Rectal smooth muscle tissue (tissue), 1 donor: ENCODE measurements around the gene HBEGF.

ENCODE experiments used
- H3K27ac ChIP-seq: one replicate; pipeline ENCODE4 v1.7.0; 2013; ENCODE audit warnings: low read depth, low read length, inconsistent platforms
- H3K27me3 ChIP-seq: one replicate; pipeline ENCODE4 v1.7.0; 2013; ENCODE audit warnings: low read length; ENCODE audit not compliant: control insufficient read depth, insufficient read depth
- H3K36me3 ChIP-seq: one replicate; pipeline ENCODE4 v1.7.0; 2013; ENCODE audit warnings: low read length; ENCODE audit not compliant: control insufficient read depth, insufficient read depth
- H3K4me1 ChIP-seq: one replicate; pipeline ENCODE4 v1.7.0; 2013; ENCODE audit warnings: low read length; ENCODE audit not compliant: control insufficient read depth, insufficient read depth
- H3K4me3 ChIP-seq: one replicate; pipeline ENCODE4 v1.7.0; 2013; ENCODE audit warnings: low read length
- H3K9ac ChIP-seq: one replicate; pipeline ENCODE4 v1.7.0; 2013; ENCODE audit warnings: low read length

The HBEGF gene

GRCh38 chr5:140366589-140367255, 20.3 kb upstream of the HBEGF start:
- H3K27me3 ChIP-seq = no peaks in the 10 kb centered on the region
- no peak overlapping the region for H3K4me3 ChIP-seq
- no peaks in the 10 kb centered on the region for H3K4me1 ChIP-seq
- H3K36me3 ChIP-seq = no peaks in the 10 kb centered on the region
- no peak overlapping the region for H3K9ac ChIP-seq
- no peak overlapping the region for H3K27ac ChIP-seq

- Histone ChIP-seq H3K9ac (no peak overlapping the region), H3K27me3 (no peaks in the 10 kb centered on the region), H3K4me1 (no peaks in the 10 kb centered on the region), H3K27ac (no peak overlapping the region), H3K4me3 (no peak overlapping the region), H3K36me3 (no peaks in the 10 kb centered on the region)
Measured at GRCh38 chr5:140365941-140366340, 19.5 kb upstream of the HBEGF start.

- Histone ChIP-seq H3K9ac (no peak overlapping the region), H3K27me3 (no peaks in the 10 kb centered on the region), H3K36me3 (no peaks in the 10 kb centered on the region), H3K27ac (no peak overlapping the region), H3K4me1 (no peaks in the 10 kb centered on the region), H3K4me3 (no peak overlapping the region)
Measured at GRCh38 chr5:140365282-140365681, 18.9 kb upstream of the HBEGF start.

GRCh38 chr5:140364472-140364765, 18.0 kb upstream of the HBEGF start:
- no peaks in the 10 kb centered on the region for H3K36me3 ChIP-seq
- H3K9ac ChIP-seq = no peak overlapping the region
- no peaks in the 10 kb centered on the region for H3K4me1 ChIP-seq
- no peak overlapping the region for H3K4me3 ChIP-seq
- H3K27ac ChIP-seq = no peak overlapping the region
- H3K27me3 ChIP-seq = no peaks in the 10 kb centered on the region

- peak overlapping the region; percentile 43 for H3K4me3 ChIP-seq
- H3K27me3 ChIP-seq = no peaks in the 10 kb centered on the region
- no peaks in the 10 kb centered on the region for H3K4me1 ChIP-seq
- no peak overlapping the region for H3K9ac ChIP-seq
- no peaks in the 10 kb centered on the region for H3K36me3 ChIP-seq
- H3K27ac ChIP-seq = no peak overlapping the region
Measured at GRCh38 chr5:140363631-140364471, 17.4 kb upstream of the HBEGF start.

- H3K27me3 ChIP-seq = no peaks in the 10 kb centered on the region
- no peak overlapping the region for H3K9ac ChIP-seq
- H3K36me3 ChIP-seq = no peaks in the 10 kb centered on the region
- no peaks in the 10 kb centered on the region for H3K4me1 ChIP-seq
- no peak overlapping the region for H3K27ac ChIP-seq
- H3K4me3 ChIP-seq = peak overlapping the region; percentile 43
Measured at GRCh38 chr5:140362875-140363630, 16.6 kb upstream of the HBEGF start.

- Histone ChIP-seq H3K4me1 (peaks cover 2% of the 10 kb centered on the region), H3K27me3 (no peaks in the 10 kb centered on the region), H3K9ac (no peak overlapping the region), H3K4me3 (no peak overlapping the region), H3K36me3 (no peaks in the 10 kb centered on the region), H3K27ac (no peak overlapping the region)
Measured at GRCh38 chr5:140362311-140362710, 15.9 kb upstream of the HBEGF start.

GRCh38 chr5:140361901-140362300, 15.5 kb upstream of the HBEGF start:
- H3K27ac ChIP-seq = no peak overlapping the region
- H3K27me3 ChIP-seq = no peaks in the 10 kb centered on the region
- no peaks in the 10 kb centered on the region for H3K36me3 ChIP-seq
- H3K9ac ChIP-seq = no peak overlapping the region
- H3K4me3 ChIP-seq = no peak overlapping the region
- H3K4me1 ChIP-seq = peaks cover 4% of the 10 kb centered on the region

GRCh38 chr5:140360681-140361479, 14.5 kb upstream of the HBEGF start:
- Histone ChIP-seq H3K9ac (no peak overlapping the region), H3K4me3 (no peak overlapping the region), H3K27ac (no peak overlapping the region), H3K4me1 (peaks cover 4% of the 10 kb centered on the region), H3K27me3 (no peaks in the 10 kb centered on the region), H3K36me3 (no peaks in the 10 kb centered on the region)

GRCh38 chr5:140360101-140360500, 13.7 kb upstream of the HBEGF start, which contains the start of gene SLC4A9:
SLC4A9 (plus strand) TSS chr5:140360194; CDS start chr5:140360237, 43 bp downstream.
- Histone ChIP-seq H3K27me3 (no peaks in the 10 kb centered on the region), H3K4me1 (peaks cover 4% of the 10 kb centered on the region), H3K27ac (no peak within 1 kb of the TSS), H3K9ac (no peak within 1 kb of the TSS), H3K36me3 (no peaks in the 10 kb centered on the region), H3K4me3 (no peak within 1 kb of the TSS)

GRCh38 chr5:140358738-140359310, 12.4 kb upstream of the HBEGF start:
- Histone ChIP-seq H3K9ac (no peak overlapping the region), H3K27me3 (no peaks in the 10 kb centered on the region), H3K27ac (no peak overlapping the region), H3K4me3 (no peak overlapping the region), H3K36me3 (no peaks in the 10 kb centered on the region), H3K4me1 (peaks cover 4% of the 10 kb centered on the region)

GRCh38 chr5:140357726-140358093, 11.3 kb upstream of the HBEGF start:
- no peaks in the 10 kb centered on the region for H3K36me3 ChIP-seq
- H3K27me3 ChIP-seq = no peaks in the 10 kb centered on the region
- H3K9ac ChIP-seq = no peak overlapping the region
- H3K27ac ChIP-seq = no peak overlapping the region
- peak overlapping the region; percentile 30 for H3K4me3 ChIP-seq
- peaks cover 4% of the 10 kb centered on the region for H3K4me1 ChIP-seq
